HuH-7.5 (cell line): ENCODE measurements around the gene FXYD2.

Experiments
- DNase-seq: peaks from one replicate; pipeline ENCODE4 v3.0.0; 2011; ENCODE audit warnings: low spot score

The FXYD2 gene

GRCh38 chr11:117834838-117835443 is 10.4 kb upstream of the FXYD2 start:
- no peak for DNase-seq

- no peak for DNase-seq
Observed at GRCh38 chr11:117834068-117834810, 9.7 kb upstream of the FXYD2 start.

GRCh38 chr11:117833401-117833891 is 8.9 kb upstream of the FXYD2 start:
- DNase-seq: peak; percentile 42

- no peak for DNase-seq
Observed at GRCh38 chr11:117832511-117832910, 8.0 kb upstream of the FXYD2 start.

GRCh38 chr11:117831661-117832415 is 7.3 kb upstream of the FXYD2 start:
- no peak for DNase-seq

- no peak for DNase-seq
Observed at GRCh38 chr11:117830674-117831351, 6.3 kb upstream of the FXYD2 start.

GRCh38 chr11:117830072-117830471 is 5.5 kb upstream of the FXYD2 start:
- no peak for DNase-seq

GRCh38 chr11:117829369-117829725 is 4.8 kb upstream of the FXYD2 start:
- no peak for DNase-seq

- DNase-seq: no peak
Observed at GRCh38 chr11:117828611-117829368, 4.2 kb upstream of the FXYD2 start.

GRCh38 chr11:117827521-117828511 is 3.3 kb upstream of the FXYD2 start:
- no peak for DNase-seq

- DNase-seq: no peak
Observed at GRCh38 chr11:117826832-117827231, 2.3 kb upstream of the FXYD2 start.

GRCh38 chr11:117826190-117826570 is 1.6 kb upstream of the FXYD2 start:
- no peak for DNase-seq

GRCh38 chr11:117825538-117826189 is 1.1 kb upstream of the FXYD2 start:
- no peak for DNase-seq

GRCh38 chr11:117823946-117824420 is 561 bp downstream of the FXYD2 start:
- no peak for DNase-seq

- DNase-seq: no peak
Observed at GRCh38 chr11:117823294-117823945, 1.1 kb downstream of the FXYD2 start.

- no peak for DNase-seq
Observed at GRCh38 chr11:117822074-117823033, 2.2 kb downstream of the FXYD2 start.

- DNase-seq: no peak
Observed at GRCh38 chr11:117821431-117821830, 3.1 kb downstream of the FXYD2 start.

- DNase-seq: no peak
Observed at GRCh38 chr11:117820516-117820915, 4.0 kb downstream of the FXYD2 start.
